PC-9 (cell line): ENCODE results near the gene C1orf141. TPM values are rescaled to one million over a fixed set of nuclear protein-coding genes. Genes with fewer than 3 reads are reported as not detected.

ENCODE experiments used
- BruUV-seq: library from RNA; stranded (reverse); fragments of 400-500 nt; replicated peaks from 2 replicates; lab custom pipeline; 2021; lab: Mats Ljungman, UMichigan
- CTCF ChIA-PET: fragments of 300-600 bp; sonication (Branson Sonifier 250); formaldehyde crosslinking; loops from one replicate; lab custom pipeline; 2022; ENCODE audit warnings: antibody characterized with exemption; lab: Charles Lee
- POLR2A ChIA-PET: fragments of 300-600 bp; sonication (Branson Sonifier 250); formaldehyde crosslinking; loops from one replicate; lab custom pipeline; 2022; ENCODE audit warnings: antibody characterized with exemption; ENCODE audit not compliant: unreplicated experiment; lab: Charles Lee
- DNase-seq, 2 experiments: peaks; one replicate each; pipeline versions ENCODE4 v3.0.0 to v3.0.0-alpha.2; 2015 to 2022; ENCODE audit warnings: mixed read lengths in 1 of 2
- H2AFZ ChIP-seq: fragments of 200-600 bp; sonication (generic); 2 replicates; pipeline ENCODE4 v1.8.1; 2017; ENCODE audit warnings: antibody characterized with exemption
- H3F3A ChIP-seq: fragments of 200-600 bp; sonication (generic); 2 replicates; pipeline ENCODE4 v1.8.1; 2017; ENCODE audit warnings: antibody characterized with exemption, mild to moderate bottlenecking, low read depth; ENCODE audit not compliant: insufficient read depth
- H3K27ac ChIP-seq: fragments of 200-600 bp; sonication (generic); 2 replicates; pipeline ENCODE4 v1.6.1; 2016; ENCODE audit warnings: mixed run types
- H3K27me3 ChIP-seq: fragments of 200-600 bp; sonication (generic); 2 replicates; pipeline ENCODE4 v1.6.1; 2016; ENCODE audit warnings: low read depth, mixed run types; ENCODE audit not compliant: insufficient read depth
- H3K36me3 ChIP-seq: fragments of 200-600 bp; sonication (generic); 2 replicates; pipeline ENCODE4 v1.6.1; 2016; ENCODE audit warnings: low read depth, mixed run types
- H3K4me1 ChIP-seq: fragments of 200-600 bp; sonication (generic); replicated peaks from 2 replicates; pipeline ENCODE4 v1.6.1; 2016; ENCODE audit warnings: mixed run types; ENCODE audit not compliant: insufficient read depth
- H3K4me2 ChIP-seq: fragments of 200-600 bp; sonication (generic); 2 replicates; pipeline ENCODE4 v1.6.1; 2017; ENCODE audit warnings: mixed run types
- H3K4me3 ChIP-seq: fragments of 200-600 bp; sonication (generic); 2 replicates; pipeline ENCODE4 v1.6.1; 2016; ENCODE audit warnings: mixed run types
- H3K79me2 ChIP-seq: fragments of 200-600 bp; sonication (generic); 2 replicates; pipeline ENCODE4 v1.6.1; 2017; ENCODE audit warnings: low read depth, mixed run types
- H3K9me2 ChIP-seq: fragments of 200-600 bp; sonication (generic); 2 replicates; pipeline ENCODE4 v1.8.1; 2017; ENCODE audit warnings: mild to moderate bottlenecking; ENCODE audit not compliant: insufficient read depth
- H3K9me3 ChIP-seq: fragments of 200-600 bp; sonication (generic); 2 replicates; pipeline ENCODE4 v1.8.1; 2016; ENCODE audit warnings: low read depth; ENCODE audit not compliant: insufficient read depth
- H4K20me1 ChIP-seq: fragments of 200-600 bp; sonication (generic); 2 replicates; pipeline ENCODE4 v1.8.1; 2017; ENCODE audit not compliant: insufficient read depth
- EZH2 ChIP-seq: fragments of 200-600 bp; sonication (generic); IDR thresholded peaks from 2 replicates; pipeline ENCODE4 v1.8.0; 2017; ENCODE audit warnings: antibody characterized with exemption, low read depth
- intact Hi-C: fragments of 100-400 bp; cut with micrococcal nuclease; formaldehyde crosslinking; loops from one replicate; pipeline ENCODE4 v1.10.0; 2022; ENCODE audit not compliant: unreplicated experiment
- total RNA-seq: library from RNA; stranded (reverse); gene quantifications from 2 replicates; pipeline ENCODE4 v1.2.3, GENCODE V29; 2021
- TF ChIP-seq, protein P1 (sequence below): fragments of 200-600 bp; sonication (generic); conservative IDR thresholded peaks from 2 replicates; pipeline ENCODE4 v1.6.1; 2017; ENCODE audit warnings: mixed run types, antibody characterized with exemption, mild to moderate bottlenecking, moderate library complexity

Gene C1orf141
- total RNA-seq, 1 experiment from 2014 or later: not detected

- Histone ChIP-seq H3K36me3 (no peaks in the 10 kb centered on the region), H3K9me3 (no peaks in the 10 kb centered on the region), H3K27ac (no peak overlapping the region), H4K20me1 (no peaks in the 10 kb centered on the region), H3K4me1 (no peaks in the 10 kb centered on the region), H3K27me3 (no peaks in the 10 kb centered on the region), H3F3A (no peaks in the 10 kb centered on the region), H2AFZ (no peak overlapping the region), H3K79me2 (no peaks in the 10 kb centered on the region), H3K4me2 (no peak overlapping the region), H3K9me2 (no peaks in the 10 kb centered on the region; the same call in 1 of the 2 replicates), H3K4me3 (no peak overlapping the region)
- POLR2A ChIA-PET: no interaction called here
- CTCF ChIA-PET: no interaction called here
- no peak for DNase-seq
- TF ChIP-seq, protein P1, sequence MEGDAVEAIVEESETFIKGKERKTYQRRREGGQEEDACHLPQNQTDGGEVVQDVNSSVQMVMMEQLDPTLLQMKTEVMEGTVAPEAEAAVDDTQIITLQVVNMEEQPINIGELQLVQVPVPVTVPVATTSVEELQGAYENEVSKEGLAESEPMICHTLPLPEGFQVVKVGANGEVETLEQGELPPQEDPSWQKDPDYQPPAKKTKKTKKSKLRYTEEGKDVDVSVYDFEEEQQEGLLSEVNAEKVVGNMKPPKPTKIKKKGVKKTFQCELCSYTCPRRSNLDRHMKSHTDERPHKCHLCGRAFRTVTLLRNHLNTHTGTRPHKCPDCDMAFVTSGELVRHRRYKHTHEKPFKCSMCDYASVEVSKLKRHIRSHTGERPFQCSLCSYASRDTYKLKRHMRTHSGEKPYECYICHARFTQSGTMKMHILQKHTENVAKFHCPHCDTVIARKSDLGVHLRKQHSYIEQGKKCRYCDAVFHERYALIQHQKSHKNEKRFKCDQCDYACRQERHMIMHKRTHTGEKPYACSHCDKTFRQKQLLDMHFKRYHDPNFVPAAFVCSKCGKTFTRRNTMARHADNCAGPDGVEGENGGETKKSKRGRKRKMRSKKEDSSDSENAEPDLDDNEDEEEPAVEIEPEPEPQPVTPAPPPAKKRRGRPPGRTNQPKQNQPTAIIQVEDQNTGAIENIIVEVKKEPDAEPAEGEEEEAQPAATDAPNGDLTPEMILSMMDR: no peak
- TF ChIP-seq EZH2: no peak
- intact Hi-C loops: no loop called here
- no TSS peak for BruUV-seq
Measured at GRCh38 chr1:67105508-67105907, 29.3 kb downstream of the C1orf141 start.

DNA sequence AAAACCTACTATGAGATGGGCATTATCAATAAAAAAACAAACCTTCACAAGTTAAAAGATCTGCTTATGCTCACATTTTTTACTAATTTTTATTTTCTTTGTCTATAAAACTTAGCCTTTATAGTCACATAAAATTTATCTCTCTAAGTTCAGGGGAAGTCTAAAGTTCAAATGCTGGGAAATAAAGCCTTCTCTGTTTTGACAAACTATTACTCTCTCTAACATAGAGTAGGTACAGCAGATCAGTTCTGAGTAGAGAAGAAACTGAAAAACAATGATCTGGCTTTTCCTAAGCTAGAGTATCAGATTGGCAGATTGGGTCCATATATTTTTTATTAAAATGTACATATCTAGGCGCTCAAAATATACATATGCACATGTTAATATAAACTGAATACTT is 31.2 kb downstream of the C1orf141 start:
- CTCF ChIA-PET: no interaction called here
- Histone ChIP-seq H3K27me3 (no peaks in the 10 kb centered on the region), H3K4me2 (no peak overlapping the region), H3K36me3 (no peaks in the 10 kb centered on the region), H4K20me1 (no peaks in the 10 kb centered on the region), H2AFZ (no peak overlapping the region), H3K79me2 (no peaks in the 10 kb centered on the region), H3K4me3 (no peak overlapping the region), H3K9me3 (no peaks in the 10 kb centered on the region), H3K4me1 (no peaks in the 10 kb centered on the region), H3F3A (no peaks in the 10 kb centered on the region), H3K9me2 (peaks cover 7% of the 10 kb centered on the region), H3K27ac (no peak overlapping the region)
- intact Hi-C loops: no loop called here
- no peak for TF ChIP-seq EZH2
- TF ChIP-seq, protein P1: no peak
- no peak for DNase-seq
- BruUV-seq: no TSS peak
- POLR2A ChIA-PET: no interaction called here

GRCh38 chr1:67100833-67101232 is 33.9 kb downstream of the C1orf141 start:
- no peak overlapping the region for H3K4me2 ChIP-seq
- H3K27ac ChIP-seq: no peak overlapping the region
- CTCF ChIA-PET: no interaction called here
- H3K9me3 ChIP-seq: no peaks in the 10 kb centered on the region
- intact Hi-C loops: no loop called here
- no peak overlapping the region for H3K4me3 ChIP-seq
- no peaks in the 10 kb centered on the region for H3K27me3 ChIP-seq
- no peak for DNase-seq
- no peaks in the 10 kb centered on the region for H3F3A ChIP-seq
- no peak overlapping the region for H2AFZ ChIP-seq
- no peaks in the 10 kb centered on the region for H4K20me1 ChIP-seq
- POLR2A ChIA-PET: no interaction called here
- H3K9me2 ChIP-seq: peaks cover 7% of the 10 kb centered on the region
- TF ChIP-seq, protein P1: no peak
- no peaks in the 10 kb centered on the region for H3K4me1 ChIP-seq
- no TSS peak for BruUV-seq
- H3K36me3 ChIP-seq: no peaks in the 10 kb centered on the region
- no peaks in the 10 kb centered on the region for H3K79me2 ChIP-seq
